Measurements from ENCODE around the gene GGCX.

The GGCX gene

GRCh38 chr2:85516653-85517389 is 44.5 kb downstream of the GGCX start:
- no peak for DNase-seq (ENCODE audit: low spot score)

DNA sequence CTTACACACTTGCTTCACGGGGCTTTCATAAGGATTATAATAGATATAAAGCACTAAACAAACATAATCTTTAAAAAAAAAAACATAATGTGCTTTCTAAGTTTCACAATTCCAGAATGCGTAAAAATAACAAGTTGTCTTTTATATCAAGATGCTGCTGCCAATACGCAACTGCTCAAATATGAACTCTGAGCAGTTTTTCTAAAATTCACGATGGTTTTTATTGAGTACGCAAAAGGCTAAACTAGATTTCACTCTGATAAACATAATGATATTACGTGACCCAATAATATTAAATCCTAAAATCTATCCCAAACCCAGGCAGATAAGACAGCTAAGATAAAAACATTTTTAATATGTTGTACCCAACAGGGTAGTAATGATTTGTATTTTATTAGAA is 47.0 kb downstream of the GGCX start:
- no peak for DNase-seq (ENCODE audit: low spot score)

DNA sequence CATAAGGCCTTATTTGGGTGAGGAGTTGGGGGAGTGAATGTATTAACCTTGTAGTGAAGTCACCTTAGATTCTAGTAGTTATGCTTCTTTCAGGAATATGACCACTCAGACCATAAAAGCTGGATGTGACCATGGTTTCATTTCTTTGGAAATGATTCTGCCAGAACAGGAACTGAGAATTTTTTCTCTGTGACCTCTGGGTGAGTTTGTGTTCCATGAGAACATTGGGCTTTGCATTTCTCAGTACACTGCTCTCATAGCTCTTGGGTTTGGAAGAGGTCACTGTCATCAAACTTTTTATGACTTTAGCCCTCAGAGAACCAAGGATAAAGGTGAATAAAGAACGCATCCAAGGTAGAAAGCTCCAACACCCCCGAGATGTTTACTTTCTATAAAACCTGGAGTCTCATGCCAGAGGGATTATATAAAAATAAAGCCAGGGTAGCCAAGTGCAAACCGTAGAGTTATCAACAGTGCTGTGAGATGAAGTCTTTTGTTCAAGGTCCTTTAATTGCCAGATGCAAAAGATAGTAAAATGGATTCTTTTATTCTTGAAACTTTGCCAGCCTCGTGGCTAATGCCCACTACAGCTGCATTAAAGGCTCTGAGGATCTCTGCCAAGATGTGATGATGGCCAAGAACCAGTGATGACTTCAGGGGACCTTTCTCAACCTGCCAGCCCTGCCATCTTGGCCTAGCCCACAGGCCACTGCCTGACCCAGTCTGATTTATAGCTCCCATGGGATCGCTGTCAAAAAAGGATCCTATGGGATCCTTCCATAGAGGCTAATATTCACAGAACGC is 50.1 kb downstream of the GGCX start:
- no peak for DNase-seq (ENCODE audit: low spot score)

- no peak for DNase-seq (ENCODE audit: low spot score)
Observed at GRCh38 chr2:85506768-85507181, 54.5 kb downstream of the GGCX start.

GRCh38 chr2:85505551-85506238 is 55.6 kb downstream of the GGCX start:
- DNase-seq (ENCODE audit: low spot score) = no peak

DNA sequence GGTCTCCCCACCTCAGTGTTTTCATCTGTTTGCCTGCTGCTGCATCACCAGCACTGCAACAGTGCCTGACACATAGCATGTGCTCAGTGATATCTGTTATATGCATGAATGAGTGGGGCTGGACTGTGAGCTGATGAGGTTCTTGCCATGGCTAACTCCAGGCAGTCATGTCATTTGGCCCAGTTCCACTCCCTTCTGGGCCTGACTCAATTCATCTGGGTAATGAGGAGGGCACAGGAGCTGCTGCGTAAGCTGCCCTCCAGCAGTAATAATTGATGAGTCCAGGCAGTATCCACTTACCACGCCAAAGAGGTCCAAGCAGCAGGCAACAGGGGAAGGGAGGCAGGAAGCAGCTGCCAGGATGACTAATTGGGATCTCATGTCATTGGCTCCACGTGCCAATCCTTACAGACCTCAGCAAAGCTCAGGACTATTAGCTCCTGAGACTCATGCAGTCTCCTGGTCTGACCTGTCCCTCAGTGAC is 56.5 kb downstream of the GGCX start:
- peak; percentile 65 for DNase-seq (ENCODE audit: low spot score)

- peak; percentile 55 for DNase-seq (ENCODE audit: low spot score)
Observed at GRCh38 chr2:85503851-85504777, 57.2 kb downstream of the GGCX start.

DNA sequence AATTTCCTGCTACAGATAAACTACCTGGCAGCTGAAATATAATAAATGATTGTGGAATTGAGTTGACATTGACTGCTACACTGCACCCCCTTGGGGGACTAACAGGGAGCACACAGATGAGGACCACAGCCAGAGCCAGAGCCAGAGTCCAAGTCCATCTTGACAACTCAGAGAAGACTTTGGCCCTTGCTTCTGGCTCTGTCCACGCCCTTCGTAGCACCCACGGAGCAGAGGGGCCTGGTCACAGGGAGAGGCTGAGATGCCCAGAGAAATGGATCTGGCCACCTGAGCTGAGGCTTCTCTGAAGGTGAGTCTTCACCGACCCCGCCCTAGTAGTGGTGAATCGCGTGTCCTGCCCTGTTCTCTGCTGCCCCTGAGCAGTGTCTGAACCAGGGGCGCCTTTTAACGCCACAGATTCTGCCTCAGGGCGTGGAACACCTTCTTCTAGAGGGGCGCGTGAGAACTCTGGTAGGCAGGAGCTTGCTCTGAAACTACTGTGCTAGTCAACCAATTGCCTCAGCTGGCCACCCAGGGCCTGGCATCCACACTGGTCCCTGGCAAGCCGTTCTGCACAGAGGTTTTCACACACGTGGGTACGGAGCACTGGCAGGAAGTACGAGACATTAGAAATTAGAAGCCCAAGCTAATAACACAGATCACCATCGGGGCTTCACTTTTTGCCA is 58.0 kb downstream of the GGCX start:
- no peak for DNase-seq (ENCODE audit: low spot score)

DNA sequence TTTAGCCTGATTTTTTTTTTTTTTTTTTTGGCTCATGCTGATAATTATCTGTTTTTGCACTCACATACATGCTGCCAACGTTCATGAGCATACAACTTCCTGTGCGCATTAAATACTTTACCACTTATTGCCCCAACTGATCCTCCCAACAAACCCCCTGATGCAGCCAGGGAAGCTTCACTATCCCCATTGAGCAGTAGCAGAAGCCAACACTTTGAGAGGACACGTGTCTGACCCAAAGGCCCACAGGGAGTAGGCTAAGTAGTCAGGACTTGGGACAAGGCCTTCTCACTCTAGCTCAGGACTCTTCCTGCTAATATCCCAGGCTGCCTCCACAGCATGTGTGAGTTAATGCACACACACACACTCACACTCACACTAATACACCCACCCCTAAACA is 58.6 kb downstream of the GGCX start:
- no peak for DNase-seq (ENCODE audit: low spot score)

GRCh38 chr2:85501248-85501647 is 60.0 kb downstream of the GGCX start:
- DNase-seq (ENCODE audit: low spot score) = peak; percentile 48

DNA sequence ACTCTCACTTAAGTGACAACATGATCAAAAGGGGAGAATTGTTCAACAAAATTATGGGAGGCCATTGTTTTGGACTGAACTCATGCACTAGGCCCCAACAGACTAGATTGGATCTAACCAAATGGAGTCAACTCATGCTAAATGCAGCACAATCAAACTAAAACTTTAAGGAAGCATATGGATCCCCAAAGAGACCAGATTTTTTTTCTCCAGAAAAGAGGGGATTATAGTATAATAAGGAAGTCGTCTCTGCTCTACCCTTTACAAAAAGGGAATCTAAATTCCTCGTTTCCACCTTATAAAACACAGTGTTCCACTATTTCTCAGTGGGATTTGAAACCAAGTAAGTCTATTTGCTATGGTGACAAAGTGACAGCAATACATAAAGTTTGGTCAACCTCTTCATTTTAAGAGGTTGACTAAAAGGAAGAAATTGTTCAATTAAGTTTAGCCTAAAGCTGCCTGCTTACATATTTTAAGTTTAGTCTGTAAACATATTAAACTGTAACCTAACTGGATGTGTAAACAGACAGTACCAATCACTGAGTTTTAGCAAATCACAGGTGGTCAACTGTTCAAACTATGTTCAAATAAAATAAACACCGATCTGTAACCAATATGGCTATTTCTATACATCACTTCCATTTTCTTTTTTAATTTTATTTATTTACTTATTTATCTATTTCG is 63.2 kb downstream of the GGCX start:
- DNase-seq (ENCODE audit: low spot score) = no peak

DNA sequence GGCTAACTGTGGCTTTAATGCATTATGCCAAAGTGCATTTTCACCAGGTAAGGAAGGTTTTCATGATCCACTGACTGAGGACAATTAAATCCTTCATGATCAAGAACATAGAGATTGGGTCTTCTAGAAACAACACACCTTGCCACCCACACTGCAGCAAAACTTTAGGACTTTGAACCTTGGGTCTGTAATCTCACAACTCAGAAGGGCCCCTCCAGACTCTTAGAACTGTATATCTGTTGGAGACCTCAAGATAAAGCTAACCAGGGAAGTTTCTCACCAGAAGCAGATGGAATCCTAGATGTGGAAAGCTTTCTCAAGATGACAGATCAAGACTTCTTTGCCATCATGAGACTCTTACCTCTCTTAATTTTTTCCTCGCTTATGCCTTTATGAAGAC is 64.9 kb downstream of the GGCX start:
- no peak for DNase-seq (ENCODE audit: low spot score)
